HG02973 (cell line): ENCODE measurements around the gene ITGBL1.

ENCODE experiments used
- ATAC-seq: cut with Tn5 transposase; IDR thresholded peaks from one replicate; pipeline ENCODE4 v1.9.1; 2021; ENCODE audit warnings: moderate library complexity; ENCODE audit not compliant: unreplicated experiment

ITGBL1 gene

DNA sequence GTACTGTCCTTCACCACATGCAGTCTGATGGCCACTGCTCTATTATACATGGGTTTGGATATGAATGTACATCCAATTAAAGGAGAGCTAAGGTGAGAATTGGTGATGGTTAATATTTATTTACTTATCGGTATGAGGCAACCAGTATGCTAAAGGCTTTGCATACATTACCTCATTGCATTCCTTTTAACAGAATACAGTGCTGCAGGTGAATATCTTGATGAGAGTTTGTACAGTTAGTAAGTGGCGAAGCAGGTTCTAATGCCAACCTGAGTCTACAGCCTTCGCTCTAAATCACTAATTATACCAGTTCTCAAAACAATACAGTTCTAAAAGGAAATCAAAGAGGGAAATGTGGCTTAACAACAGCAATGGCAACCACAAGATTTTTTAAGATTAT is 284.1 kb downstream of the ITGBL1 start:
- ATAC-seq, result no peak

DNA sequence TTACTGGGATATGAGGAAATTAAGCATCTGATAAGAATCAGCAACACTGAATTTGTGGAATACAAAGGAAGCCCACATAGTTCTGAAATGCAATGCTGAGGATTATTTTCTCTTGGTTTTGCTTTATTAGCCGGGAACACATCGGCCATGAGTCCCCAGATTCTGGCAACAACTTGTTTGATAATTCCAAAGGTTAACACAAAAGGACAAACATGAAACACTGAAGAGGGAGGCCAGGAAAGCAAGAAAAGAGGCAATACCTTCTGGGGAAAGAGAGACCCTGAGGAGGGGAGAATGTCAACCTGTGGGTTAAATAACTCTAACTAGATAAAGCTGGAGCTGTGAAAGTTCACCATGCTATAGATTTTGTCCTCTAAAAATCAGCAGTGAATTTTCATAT is 285.9 kb downstream of the ITGBL1 start:
- no peak for ATAC-seq

DNA sequence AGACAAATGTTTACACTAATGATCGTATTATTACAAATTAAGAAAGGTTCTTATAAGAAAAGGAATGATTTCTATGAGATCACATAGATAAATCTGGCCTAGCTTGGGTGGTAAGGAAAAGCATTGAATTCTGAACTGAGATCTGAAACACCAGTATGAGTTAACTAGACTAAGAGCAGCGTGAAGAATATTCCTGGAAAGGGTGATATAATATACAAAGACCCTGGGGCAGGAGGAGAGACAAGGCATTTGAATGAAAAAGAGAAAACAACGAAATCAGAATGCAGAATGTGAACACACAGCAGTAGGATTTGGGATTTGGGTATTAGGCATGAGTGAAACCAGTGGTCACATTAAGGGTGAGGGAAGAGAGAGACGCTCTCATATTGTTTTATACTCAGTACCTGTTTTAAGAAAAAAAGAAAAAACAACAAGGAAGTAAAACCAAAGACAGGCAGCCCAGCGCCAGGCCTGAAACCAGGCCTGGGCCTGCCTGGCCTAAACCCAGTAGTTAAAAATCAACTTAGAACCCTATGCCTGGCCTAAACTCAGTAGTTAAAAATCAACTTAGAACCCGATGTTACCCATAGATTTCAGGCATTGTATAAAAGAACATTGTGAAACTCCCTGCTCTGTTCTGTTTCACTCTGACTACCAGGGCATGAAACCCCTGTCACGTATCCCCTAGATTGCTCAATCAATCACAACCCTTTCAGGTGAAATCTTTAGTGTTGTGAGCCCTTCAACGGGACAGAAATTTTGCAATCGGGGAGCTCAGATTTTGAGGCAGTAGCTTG is 287.1 kb downstream of the ITGBL1 start:
- peak; percentile 96 for ATAC-seq

DNA sequence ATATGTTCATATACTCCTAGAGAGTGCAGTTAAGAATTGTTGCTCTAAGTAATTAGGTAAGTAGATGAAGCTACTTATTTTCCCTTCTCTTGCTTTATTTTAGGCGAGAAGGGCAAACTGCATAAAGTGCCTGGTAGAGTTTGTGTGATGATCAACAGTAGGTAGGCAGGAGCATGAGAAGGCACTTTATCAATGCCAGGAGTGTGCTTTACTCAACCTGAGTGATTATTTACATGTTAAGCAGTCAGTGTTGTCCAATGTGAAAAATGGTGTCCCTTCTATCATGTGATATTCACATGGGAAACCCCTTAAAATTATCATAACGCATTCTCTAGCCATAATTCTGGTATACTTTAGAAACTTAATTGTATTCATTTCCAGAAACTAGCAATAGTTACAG is 294.0 kb downstream of the ITGBL1 start:
- ATAC-seq, result no peak

DNA sequence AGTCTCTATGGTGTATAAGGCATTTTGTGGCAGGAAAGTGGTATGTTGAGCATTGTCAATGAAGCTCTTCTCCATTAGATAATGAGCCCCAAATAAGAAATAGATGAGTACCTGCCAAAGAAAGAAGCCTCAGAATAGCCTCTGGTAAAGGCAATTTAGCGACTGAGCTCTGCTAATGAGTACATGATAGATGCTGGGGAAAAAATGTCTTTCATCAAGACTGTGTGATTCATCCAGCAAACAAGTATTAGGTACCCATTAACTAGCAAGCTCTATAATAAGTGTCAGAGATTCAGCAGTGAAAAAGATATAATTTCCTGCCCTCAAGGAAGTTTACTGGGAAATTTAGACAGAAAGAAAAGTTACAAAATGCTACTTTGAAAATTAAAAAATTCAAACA is 294.6 kb downstream of the ITGBL1 start:
- ATAC-seq, result no peak

DNA sequence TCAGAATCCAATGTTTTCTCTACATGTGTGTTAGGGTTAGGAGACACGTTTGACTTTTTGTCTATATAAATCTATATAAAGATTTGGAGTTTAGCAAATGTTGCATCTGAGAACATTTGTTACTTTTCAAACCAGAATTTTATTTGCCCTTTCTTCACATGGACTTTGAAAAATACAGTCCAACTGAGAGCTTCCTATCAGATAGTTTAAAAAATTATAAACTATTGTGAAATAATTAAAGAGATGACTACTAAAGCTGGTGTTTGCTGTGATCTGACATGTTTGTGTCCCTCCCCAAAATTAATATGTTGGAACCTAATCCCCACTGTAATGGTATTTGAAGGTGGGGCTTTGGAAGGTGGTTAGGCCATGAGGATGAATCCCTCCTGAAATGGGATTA is 297.1 kb downstream of the ITGBL1 start:
- ATAC-seq, result no peak

DNA sequence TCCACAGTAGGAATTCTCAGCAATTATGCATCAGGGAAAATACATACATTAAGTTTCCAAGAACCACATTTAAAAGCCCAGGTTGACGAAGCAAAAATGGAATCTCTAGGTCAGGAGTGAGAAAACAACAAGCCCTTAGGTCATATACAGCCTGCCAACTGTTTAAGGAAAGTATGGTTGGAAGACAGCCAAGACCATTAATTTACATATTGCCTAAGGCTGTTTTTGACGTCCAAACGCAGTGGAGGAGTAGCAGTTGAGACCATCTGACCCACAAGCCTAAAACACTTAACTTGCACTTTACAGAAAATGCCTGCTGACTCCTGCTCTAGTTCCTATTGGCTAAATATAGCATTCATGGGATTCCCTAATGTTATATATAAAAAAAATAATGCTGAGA is 299.0 kb downstream of the ITGBL1 start:
- ATAC-seq, result no peak

DNA sequence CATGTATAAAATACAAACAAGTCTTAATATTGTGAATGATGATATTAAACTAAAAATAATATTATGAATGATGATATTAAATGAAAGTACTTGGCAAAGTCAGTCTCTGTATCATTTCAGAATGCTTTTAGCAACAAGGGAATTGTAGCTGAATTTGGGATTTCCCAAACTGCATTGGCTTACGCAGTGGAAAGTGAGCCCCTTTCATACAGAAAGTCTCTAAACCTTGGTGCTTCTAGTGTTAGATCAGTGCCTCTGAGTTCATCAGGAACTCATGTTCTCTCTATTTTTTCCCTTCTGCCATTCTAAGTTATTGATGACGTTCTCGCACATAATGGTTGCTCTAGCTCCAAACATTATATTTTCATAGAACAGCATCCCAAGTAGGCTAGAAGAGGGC is 300.0 kb downstream of the ITGBL1 start:
- ATAC-seq, result no peak

DNA sequence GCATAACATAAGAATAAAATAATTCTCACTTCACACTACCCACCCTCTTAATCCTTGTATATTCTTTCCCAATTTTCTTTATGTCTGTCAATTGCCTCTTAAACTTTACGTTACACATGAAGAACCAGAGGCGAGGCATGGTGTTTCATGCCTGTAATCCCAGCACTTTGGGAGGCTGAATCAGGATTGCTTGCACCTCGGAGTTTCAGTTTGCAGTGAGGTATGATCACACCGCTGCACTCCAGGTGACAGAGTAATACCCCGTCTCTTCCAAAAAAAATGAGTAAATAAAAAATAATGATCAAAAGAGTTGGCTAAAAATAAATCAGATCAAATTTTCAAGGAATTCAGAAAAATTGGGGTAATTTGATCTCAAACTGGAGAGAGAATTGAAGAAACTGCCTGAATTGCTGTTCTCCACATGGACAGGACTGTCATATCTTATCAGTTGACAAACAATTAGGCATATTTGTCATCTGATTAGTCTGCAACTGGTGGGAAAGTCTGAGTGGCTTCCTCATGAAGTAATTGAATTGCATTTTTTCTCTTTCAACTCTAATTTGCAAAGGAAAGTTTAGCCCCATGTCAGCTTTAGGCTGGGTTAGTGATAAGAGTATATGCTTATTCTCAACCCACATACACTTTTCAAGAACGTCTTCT is 302.9 kb downstream of the ITGBL1 start:
- ATAC-seq, result no peak

DNA sequence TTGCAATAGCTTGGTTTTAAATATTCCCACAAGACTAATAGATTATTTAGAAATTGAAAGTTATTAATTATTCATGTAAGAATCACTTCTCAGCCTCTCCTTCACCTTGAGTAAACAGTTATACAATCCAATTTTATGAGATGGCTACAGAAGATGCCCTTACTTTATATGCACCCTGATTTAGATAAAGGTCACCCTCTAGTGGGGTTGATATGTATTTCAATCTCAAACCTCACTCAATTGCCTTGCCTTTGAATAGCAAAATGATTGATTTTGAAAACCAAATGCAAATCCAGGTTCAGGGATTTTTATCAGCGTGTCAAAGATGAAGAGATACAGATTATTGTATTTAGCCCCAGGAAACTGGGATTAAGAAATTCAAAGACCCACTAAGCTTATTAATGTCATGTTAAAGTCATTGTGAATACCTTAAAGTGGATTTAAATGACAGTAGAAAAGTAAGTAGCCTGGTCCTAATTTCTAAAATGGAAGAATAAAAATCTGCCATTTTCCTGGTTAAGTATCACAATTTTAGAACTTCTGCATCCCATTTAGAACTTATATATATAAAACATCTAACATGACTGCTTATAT is 305.1 kb downstream of the ITGBL1 start:
- ATAC-seq, result peak; percentile 97

DNA sequence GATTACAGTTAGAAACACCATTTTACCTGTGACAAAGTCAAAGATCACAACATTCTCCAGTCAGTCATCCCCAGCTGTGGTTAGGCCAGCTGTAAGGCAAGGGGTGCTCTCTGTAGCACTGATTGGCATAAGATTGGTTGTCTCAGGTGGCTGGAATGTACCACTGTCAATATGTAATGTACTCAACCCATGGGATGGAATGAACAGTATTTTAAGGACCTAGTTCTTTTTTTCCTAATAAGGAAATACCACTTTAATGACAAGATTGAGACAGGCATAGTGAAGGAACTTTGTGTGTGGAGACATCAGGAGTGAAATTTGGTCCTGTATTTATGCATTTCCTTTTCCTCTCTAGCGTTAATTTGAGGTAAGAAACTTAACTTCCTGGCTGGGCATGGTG is 310.7 kb downstream of the ITGBL1 start:
- ATAC-seq, result no peak
